Left lung (tissue), 10 donors: ENCODE results near the gene PTPRU. TPM values are rescaled to one million over a fixed set of nuclear protein-coding genes. Genes with fewer than 3 reads are reported as not detected.

Experiments used
- ATAC-seq: fragments of 200-7000 bp; cut with Tn5 transposase; one replicate; pipeline ENCODE4 v1.9.1; 2020; ENCODE audit warnings: moderate library complexity
- DNase-seq, 4 donors: peaks; one replicate each; pipeline ENCODE4 v3.0.0-alpha.2; 2013 to 2020
- H3K27ac ChIP-seq, 2 donors: fragments of 200-600 bp; sonication (generic) in 1 of 2; one replicate each; pipeline versions ENCODE4 v1.5.0 to v1.8.0; 2020 to 2021
- H3K27me3 ChIP-seq, 2 donors: fragments of 200-600 bp; sonication (generic) in 1 of 2; one replicate each; pipeline versions ENCODE4 v1.5.0 to v1.8.0; 2020 to 2021
- H3K36me3 ChIP-seq, 2 donors: fragments of 200-600 bp; sonication (generic) in 1 of 2; one replicate each; pipeline versions ENCODE4 v1.5.0 to v1.8.0; 2020 to 2021
- H3K4me1 ChIP-seq, 2 donors: fragments of 200-600 bp; one replicate each; pipeline ENCODE4 v1.8.0; 2021
- H3K4me3 ChIP-seq, 2 donors: fragments of 200-600 bp; sonication (generic) in 1 of 2; one replicate each; pipeline versions ENCODE4 v1.5.0 to v1.8.0; 2020 to 2021; ENCODE audit warnings: mild to moderate bottlenecking in 1 of 2
- H3K9me3 ChIP-seq, 2 donors: fragments of 200-600 bp; sonication (generic) in 1 of 2; one replicate each; pipeline versions ENCODE4 v1.5.0 to v1.8.0; 2020 to 2021
- intact Hi-C, 2 donors: fragments of 100-400 bp; cut with DNase I; formaldehyde crosslinking; loops; one replicate each; pipeline versions ENCODE4 v1.11.2 to v1.14.2; 2022
- polyA plus RNA-seq, 6 donors: library from polyadenylated mRNA; unstranded; fragments of 120-200 nt; gene quantifications; one replicate each; pipeline ENCODE4 v1.2.1, GENCODE V29; 2013; ENCODE audit not compliant: insufficient read length in 6 of 6
- total RNA-seq, 2 donors: library from RNA; stranded (reverse); fragmentation: NEBNext Ultra II Directional; extraction: Animal tissue kit (Norgen Biotek cat#: 25700); gene quantifications; one replicate each; pipeline ENCODE4 v1.2.1, GENCODE V29; 2021
- TF ChIP-seq, protein P1 (sequence below), 2 donors: fragments of 200-600 bp; sonication (generic) in 1 of 2; IDR thresholded peaks; one replicate each; pipeline versions ENCODE4 v1.5.0 to v1.8.0; 2021; ENCODE audit warnings: antibody characterized with exemption in 2 of 2
- donor health status: DM: no; HTN: yes; CAD: no.
- donor health status: DM: no; HTN: no; CAD: no.

The PTPRU gene
- total and polyA plus RNA-seq, 8 donors = 15.5 to 45.4 (median 18.8) TPM

- peak overlapping the region; percentile 28 to 44 for H3K27ac ChIP-seq
- TF ChIP-seq, protein P1, sequence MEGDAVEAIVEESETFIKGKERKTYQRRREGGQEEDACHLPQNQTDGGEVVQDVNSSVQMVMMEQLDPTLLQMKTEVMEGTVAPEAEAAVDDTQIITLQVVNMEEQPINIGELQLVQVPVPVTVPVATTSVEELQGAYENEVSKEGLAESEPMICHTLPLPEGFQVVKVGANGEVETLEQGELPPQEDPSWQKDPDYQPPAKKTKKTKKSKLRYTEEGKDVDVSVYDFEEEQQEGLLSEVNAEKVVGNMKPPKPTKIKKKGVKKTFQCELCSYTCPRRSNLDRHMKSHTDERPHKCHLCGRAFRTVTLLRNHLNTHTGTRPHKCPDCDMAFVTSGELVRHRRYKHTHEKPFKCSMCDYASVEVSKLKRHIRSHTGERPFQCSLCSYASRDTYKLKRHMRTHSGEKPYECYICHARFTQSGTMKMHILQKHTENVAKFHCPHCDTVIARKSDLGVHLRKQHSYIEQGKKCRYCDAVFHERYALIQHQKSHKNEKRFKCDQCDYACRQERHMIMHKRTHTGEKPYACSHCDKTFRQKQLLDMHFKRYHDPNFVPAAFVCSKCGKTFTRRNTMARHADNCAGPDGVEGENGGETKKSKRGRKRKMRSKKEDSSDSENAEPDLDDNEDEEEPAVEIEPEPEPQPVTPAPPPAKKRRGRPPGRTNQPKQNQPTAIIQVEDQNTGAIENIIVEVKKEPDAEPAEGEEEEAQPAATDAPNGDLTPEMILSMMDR (IDR thresholded peaks at IDR 0.05) = no peak
- H3K27me3 ChIP-seq = peaks cover 0 to 3% of the 10 kb centered on the region in 2 donors
- no peak overlapping the region for H3K4me3 ChIP-seq
- intact Hi-C loops = no loop called here
- no peaks in the 10 kb centered on the region for H3K9me3 ChIP-seq
- no peak for DNase-seq
- peaks cover 0 to 11% of the 10 kb centered on the region in 2 donors for H3K36me3 ChIP-seq
- H3K4me1 ChIP-seq = peaks cover 8% of the 10 kb centered on the region in 2 donors
- peak; percentile 24 for ATAC-seq
Observed at GRCh38 chr1:29272147-29272907, 36.0 kb downstream of the PTPRU start.

GRCh38 chr1:29275435-29275834 lies 39.1 kb downstream of the PTPRU start:
- H3K4me1 ChIP-seq = peaks cover 8% of the 10 kb centered on the region in 2 donors
- H3K27me3 ChIP-seq = no peaks in the 10 kb centered on the region
- ATAC-seq (no peak), DNase-seq (no peak)
- TF ChIP-seq, protein P1 (IDR thresholded peaks at IDR 0.05) = no peak
- H3K27ac ChIP-seq = no peak overlapping the region
- peaks cover 0 to 23% of the 10 kb centered on the region in 2 donors for H3K36me3 ChIP-seq
- intact Hi-C loops = no loop called here
- H3K9me3 ChIP-seq = no peaks in the 10 kb centered on the region
- H3K4me3 ChIP-seq = no peak overlapping the region

DNA sequence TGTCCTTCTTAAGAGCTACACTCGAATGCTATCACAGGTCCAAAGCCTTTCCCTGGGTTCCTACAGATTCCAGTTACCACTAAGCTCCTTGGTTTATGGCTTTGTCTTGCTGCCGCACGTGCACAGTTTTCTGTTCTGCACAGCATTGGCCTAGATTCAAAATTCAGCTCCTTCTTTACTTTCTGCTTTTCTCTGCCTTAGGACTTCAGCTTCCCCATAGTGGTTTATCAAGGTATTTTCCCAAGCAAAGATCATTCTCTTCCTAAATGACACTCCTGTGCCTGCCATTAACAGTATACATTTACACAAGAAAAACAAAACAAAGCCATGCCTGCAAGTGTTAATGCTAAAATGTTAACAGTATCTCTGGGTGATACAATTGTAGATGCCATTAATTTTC lies 41.8 kb downstream of the PTPRU start:
- Histone ChIP-seq H3K4me1 (no peaks in the 10 kb centered on the region), H3K27me3 (no peaks in the 10 kb centered on the region), H3K4me3 (no peak overlapping the region), H3K27ac (no peak overlapping the region), H3K36me3 (peaks cover 0 to 23% of the 10 kb centered on the region in 2 donors), H3K9me3 (no peaks in the 10 kb centered on the region)
- TF ChIP-seq, protein P1 (IDR thresholded peaks at IDR 0.05) = no peak
- ATAC-seq (no peak), DNase-seq (no peak)
- intact Hi-C loops = no loop called here

DNA sequence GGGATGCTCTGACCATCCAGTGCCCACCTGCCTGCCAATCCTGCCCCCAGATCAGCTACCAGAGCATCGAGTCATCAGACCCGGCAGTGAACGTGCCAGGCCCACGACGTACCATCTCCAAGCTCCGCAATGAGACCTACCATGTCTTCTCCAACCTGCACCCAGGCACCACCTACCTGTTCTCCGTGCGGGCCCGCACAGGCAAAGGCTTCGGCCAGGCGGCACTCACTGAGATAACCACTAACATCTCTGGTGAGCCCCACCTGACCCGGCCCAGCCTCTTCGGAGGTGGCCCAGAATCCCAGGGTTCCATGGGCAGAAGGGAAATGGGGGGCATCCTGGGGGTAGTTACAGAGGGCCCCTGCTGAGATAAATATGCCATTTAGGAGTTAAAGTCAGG lies 43.1 kb downstream of the PTPRU start:
- intact Hi-C loops = no loop called here
- Histone ChIP-seq H3K27ac (no peak overlapping the region), H3K36me3 (peaks cover 0 to 23% of the 10 kb centered on the region in 2 donors), H3K27me3 (no peaks in the 10 kb centered on the region), H3K9me3 (no peaks in the 10 kb centered on the region), H3K4me1 (peaks cover 0 to 3% of the 10 kb centered on the region in 2 donors), H3K4me3 (no peak overlapping the region)
- TF ChIP-seq, protein P1 (IDR thresholded peaks at IDR 0.05) = no peak
- ATAC-seq = no peak
- no peak for DNase-seq

GRCh38 chr1:29279951-29280391 lies 43.6 kb downstream of the PTPRU start:
- H3K4me3 ChIP-seq = no peak overlapping the region
- no peaks in the 10 kb centered on the region for H3K27me3 ChIP-seq
- ATAC-seq (no peak), DNase-seq (no peak)
- peaks cover 0 to 3% of the 10 kb centered on the region in 2 donors for H3K4me1 ChIP-seq
- H3K27ac ChIP-seq = no peak overlapping the region
- no peaks in the 10 kb centered on the region for H3K9me3 ChIP-seq
- TF ChIP-seq, protein P1 (IDR thresholded peaks at IDR 0.05) = no peak
- intact Hi-C loops = no loop called here
- peaks cover 0 to 23% of the 10 kb centered on the region in 2 donors for H3K36me3 ChIP-seq
